RWPE2 (cell line): ENCODE data around the gene LONP2.

Experiments used
- ATAC-seq: fragments of 200-7000 bp; cut with Tn5 transposase; 3 replicates; pipeline ENCODE4 v1.9.1; 2021; ENCODE audit warnings: low read depth
- DNase-seq: peaks from one replicate; pipeline ENCODE4 v3.0.0-alpha.2; 2020; ENCODE audit warnings: low spot score
- H3K27ac ChIP-seq: fragments of 450-650 bp; 2 replicates; pipeline ENCODE4 v1.5.1; 2017; ENCODE audit warnings: mild to moderate bottlenecking; ENCODE audit not compliant: poor library complexity, severe bottlenecking
- H3K27me3 ChIP-seq: fragments of 250-450 bp; sonication (Bioruptor Pico); 2 replicates; pipeline ENCODE4 v1.5.1; 2021; ENCODE audit warnings: mild to moderate bottlenecking, moderate library complexity; ENCODE audit not compliant: insufficient read depth, poor library complexity, severe bottlenecking
- H3K36me3 ChIP-seq: fragments of 250-450 bp; sonication (Bioruptor Pico); 2 replicates; pipeline ENCODE4 v1.5.1; 2020; ENCODE audit warnings: low read depth, mild to moderate bottlenecking, moderate library complexity
- H3K4me1 ChIP-seq: fragments of 250-450 bp; sonication (Bioruptor Pico); 2 replicates; pipeline ENCODE4 v1.5.1; 2021; ENCODE audit warnings: mild to moderate bottlenecking, moderate library complexity; ENCODE audit not compliant: insufficient read depth, poor library complexity, severe bottlenecking
- H3K4me3 ChIP-seq: fragments of 250-450 bp; sonication (Bioruptor Pico); 2 replicates; pipeline ENCODE4 v1.5.1; 2021; ENCODE audit warnings: mild to moderate bottlenecking, moderate library complexity; ENCODE audit not compliant: severe bottlenecking
- H3K9me3 ChIP-seq: fragments of 250-450 bp; sonication (Bioruptor Pico); 2 replicates; pipeline ENCODE4 v1.5.1; 2021; ENCODE audit warnings: mild to moderate bottlenecking, moderate library complexity; ENCODE audit not compliant: severe bottlenecking
- TF ChIP-seq, protein P1 (sequence below): fragments of 450-650 bp; IDR thresholded peaks from one replicate; pipeline ENCODE4 v1.5.1; 2017; ENCODE audit warnings: mild to moderate bottlenecking, moderate library complexity; ENCODE audit not compliant: poor library complexity, severe bottlenecking

LONP2 gene

DNA sequence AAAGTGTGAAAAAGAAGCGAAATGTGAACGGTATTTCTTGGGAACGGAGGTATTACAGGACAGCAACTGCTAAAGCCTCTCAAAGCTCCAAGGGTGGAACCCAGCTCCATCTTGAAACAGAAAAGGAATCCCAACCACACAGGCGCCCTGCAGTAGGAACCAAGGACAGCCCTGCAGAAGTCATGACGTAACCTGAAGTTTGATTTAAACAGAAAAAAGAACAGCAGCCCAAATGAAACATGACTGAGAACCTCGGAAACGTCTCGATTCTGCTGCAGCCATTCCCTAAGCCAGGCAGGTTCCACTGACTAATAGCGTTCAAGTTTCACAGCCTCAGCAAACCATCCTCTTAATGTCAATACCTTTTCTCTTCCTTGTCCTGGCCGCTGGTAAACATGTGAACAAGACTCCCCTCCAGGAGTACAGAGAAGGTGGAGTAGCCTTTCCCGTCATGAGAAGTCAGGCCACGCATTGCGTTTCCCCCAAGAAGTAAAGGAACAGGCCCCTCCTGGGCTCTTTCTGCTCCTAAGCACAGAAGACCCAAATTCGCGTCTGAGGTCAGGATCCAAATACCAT is 121.0 kb downstream of the LONP2 start:
- peaks cover 26% of the 10 kb centered on the region for H3K4me1 ChIP-seq
- H3K36me3 ChIP-seq: peaks cover 24% of the 10 kb centered on the region
- H3K9me3 ChIP-seq: no peaks in the 10 kb centered on the region
- ATAC-seq (no peak), DNase-seq (no peak)
- TF ChIP-seq, protein P1, sequence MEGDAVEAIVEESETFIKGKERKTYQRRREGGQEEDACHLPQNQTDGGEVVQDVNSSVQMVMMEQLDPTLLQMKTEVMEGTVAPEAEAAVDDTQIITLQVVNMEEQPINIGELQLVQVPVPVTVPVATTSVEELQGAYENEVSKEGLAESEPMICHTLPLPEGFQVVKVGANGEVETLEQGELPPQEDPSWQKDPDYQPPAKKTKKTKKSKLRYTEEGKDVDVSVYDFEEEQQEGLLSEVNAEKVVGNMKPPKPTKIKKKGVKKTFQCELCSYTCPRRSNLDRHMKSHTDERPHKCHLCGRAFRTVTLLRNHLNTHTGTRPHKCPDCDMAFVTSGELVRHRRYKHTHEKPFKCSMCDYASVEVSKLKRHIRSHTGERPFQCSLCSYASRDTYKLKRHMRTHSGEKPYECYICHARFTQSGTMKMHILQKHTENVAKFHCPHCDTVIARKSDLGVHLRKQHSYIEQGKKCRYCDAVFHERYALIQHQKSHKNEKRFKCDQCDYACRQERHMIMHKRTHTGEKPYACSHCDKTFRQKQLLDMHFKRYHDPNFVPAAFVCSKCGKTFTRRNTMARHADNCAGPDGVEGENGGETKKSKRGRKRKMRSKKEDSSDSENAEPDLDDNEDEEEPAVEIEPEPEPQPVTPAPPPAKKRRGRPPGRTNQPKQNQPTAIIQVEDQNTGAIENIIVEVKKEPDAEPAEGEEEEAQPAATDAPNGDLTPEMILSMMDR: no peak
- peak overlapping the region; percentile 80 for H3K27ac ChIP-seq
- no peaks in the 10 kb centered on the region for H3K27me3 ChIP-seq
- H3K4me3 ChIP-seq: peak overlapping the region; percentile 36

DNA sequence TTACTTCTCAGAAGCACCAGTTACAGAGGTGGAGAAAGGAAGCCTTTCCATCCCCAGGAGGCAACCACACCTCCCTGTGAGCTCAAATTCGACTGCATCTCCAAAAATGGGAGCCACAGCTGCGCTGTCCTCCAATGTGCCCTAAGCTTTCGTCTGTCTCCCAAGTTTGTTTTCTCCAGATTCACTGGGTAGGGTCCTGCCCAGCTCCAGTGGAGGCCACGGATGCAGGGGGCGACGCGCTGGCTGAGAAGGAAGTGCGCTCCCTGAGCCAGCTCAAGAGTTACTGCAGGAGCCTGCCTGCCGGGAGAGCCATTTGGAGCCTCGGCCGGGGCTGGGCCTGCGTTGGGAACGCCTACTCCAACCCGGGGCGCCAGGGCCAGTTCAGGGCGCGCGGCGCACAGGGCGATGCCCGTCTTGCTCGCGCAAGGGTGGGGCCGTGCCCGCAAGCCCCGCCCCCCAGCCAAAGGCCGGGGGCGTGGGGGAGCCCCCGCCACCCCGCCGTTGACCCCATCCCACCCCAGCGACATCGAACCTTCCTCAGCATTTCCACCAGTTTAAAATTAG is 121.6 kb downstream of the LONP2 start:
- H3K9me3 ChIP-seq: no peaks in the 10 kb centered on the region
- no peaks in the 10 kb centered on the region for H3K27me3 ChIP-seq
- peak; percentile 98 for ATAC-seq
- H3K36me3 ChIP-seq: peaks cover 18% of the 10 kb centered on the region
- H3K4me3 ChIP-seq: peak overlapping the region; percentile 36
- H3K4me1 ChIP-seq: peaks cover 26% of the 10 kb centered on the region
- DNase-seq: peak; percentile 92
- TF ChIP-seq, protein P1: peak; percentile 21
- peak overlapping the region; percentile 80 for H3K27ac ChIP-seq

DNA sequence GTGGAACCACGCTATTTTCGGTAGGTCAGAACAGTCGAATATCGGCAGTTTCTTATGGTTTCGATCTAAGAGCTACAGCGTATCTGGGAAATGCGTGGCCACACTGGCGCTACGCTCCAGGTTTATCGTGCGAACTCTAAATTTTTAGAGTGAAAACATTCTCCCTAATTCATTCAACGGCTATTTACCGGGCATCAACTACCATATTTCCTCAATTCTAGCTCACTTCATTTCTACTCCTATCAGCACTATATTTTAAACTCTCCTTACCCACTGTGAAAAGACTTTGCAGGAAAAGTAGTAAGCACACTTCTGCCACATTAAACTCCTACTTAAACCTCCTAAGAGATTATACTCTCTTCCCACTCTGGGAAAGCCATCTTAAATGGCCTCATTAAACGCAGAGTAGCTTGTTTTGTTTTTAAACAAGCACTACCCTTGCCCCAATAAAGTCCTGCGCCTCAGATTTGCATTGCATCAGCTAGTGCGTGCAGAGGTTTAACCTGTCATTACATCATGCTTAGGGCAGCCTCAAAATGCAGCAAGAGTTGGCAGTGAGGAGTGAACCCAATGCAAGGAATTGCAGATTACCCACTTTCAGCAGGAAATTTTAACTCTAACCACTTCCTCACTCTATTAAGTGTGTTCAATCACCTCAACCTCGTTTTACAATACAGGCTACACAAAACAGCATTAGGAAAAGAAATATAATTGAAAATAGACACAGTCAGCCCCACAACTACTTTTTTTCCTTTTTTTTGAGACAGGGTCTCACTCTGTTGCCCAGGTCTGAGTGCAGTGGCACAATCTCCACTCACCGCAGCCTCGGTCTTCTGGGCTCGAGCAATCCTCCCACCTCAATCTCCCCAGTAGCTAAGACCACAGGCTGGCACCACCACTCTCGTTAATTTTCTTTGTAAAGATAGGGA is 122.3 kb downstream of the LONP2 start:
- ATAC-seq: peak; percentile 60
- Histone ChIP-seq H3K27me3 (no peaks in the 10 kb centered on the region), H3K36me3 (peaks cover 11% of the 10 kb centered on the region; the same call in 1 of the 2 replicates), H3K27ac (peak overlapping the region; percentile 80), H3K4me3 (peak overlapping the region; percentile 36), H3K4me1 (peaks cover 31% of the 10 kb centered on the region), H3K9me3 (no peaks in the 10 kb centered on the region)
- no peak for DNase-seq
- TF ChIP-seq, protein P1: no peak

DNA sequence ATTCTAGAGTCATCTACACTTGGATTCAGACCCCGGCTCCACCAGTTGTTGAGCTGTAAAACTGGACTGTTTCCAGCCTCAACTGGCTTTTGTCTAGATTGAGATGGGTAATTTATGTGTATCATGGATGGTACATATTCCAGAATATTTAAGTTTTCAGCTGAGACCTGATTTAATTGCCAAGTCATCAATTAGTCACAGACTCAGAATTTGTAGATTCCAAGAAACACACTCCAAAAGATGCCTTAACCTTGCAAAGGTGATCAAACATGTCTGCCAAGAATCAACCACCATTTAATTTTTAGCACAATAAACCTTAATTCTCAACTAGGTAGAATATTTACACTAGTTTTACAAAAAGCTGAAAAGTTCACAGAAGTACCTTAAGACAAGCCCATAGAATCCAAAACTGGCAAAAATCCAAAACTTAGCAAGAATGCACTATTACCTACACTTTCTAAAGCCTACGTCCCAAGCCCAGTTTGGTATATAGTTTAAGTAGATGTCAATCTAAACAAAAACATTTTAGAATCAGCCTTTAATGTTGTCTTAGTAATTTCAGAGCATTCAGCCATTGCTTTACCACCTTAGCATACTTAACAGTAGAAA is 123.4 kb downstream of the LONP2 start:
- Histone ChIP-seq H3K9me3 (no peaks in the 10 kb centered on the region), H3K27ac (peak overlapping the region; percentile 80), H3K36me3 (no peaks in the 10 kb centered on the region; the same call in 1 of the 2 replicates), H3K27me3 (no peaks in the 10 kb centered on the region), H3K4me3 (no peak overlapping the region), H3K4me1 (peaks cover 39% of the 10 kb centered on the region)
- DNase-seq (no peak), ATAC-seq (no peak)
- TF ChIP-seq, protein P1: no peak
